Subcutaneous abdominal adipose tissue (tissue), 5 donors: ENCODE data around the gene UBTF.

ENCODE experiments used
- H3K27ac ChIP-seq: one replicate; pipeline ENCODE4 v1.7.0; 2013; ENCODE audit warnings: low read depth, mild to moderate bottlenecking, inconsistent platforms, low read length, moderate library complexity
- H3K27me3 ChIP-seq, 5 donors: one replicate each; pipeline ENCODE4 v1.7.0; 2013; ENCODE audit warnings: low read length in 5 of 5, inconsistent platforms in 1 of 5; ENCODE audit not compliant: control insufficient read depth in 5 of 5, insufficient read depth in 4 of 5
- H3K36me3 ChIP-seq, 5 donors: one replicate each; pipeline ENCODE4 v1.7.0; 2013; ENCODE audit warnings: low read length in 5 of 5; ENCODE audit not compliant: control insufficient read depth in 5 of 5, insufficient read depth in 5 of 5
- H3K4me1 ChIP-seq, 5 donors: one replicate each; pipeline ENCODE4 v1.7.0; 2013; ENCODE audit warnings: low read length in 5 of 5, mild to moderate bottlenecking in 3 of 5, moderate library complexity in 1 of 5; ENCODE audit not compliant: control insufficient read depth in 5 of 5, insufficient read depth in 5 of 5
- H3K4me3 ChIP-seq, 5 donors: one replicate each; pipeline ENCODE4 v1.7.0; 2013; ENCODE audit warnings: low read length in 5 of 5, low read depth in 1 of 5
- H3K9ac ChIP-seq, 5 donors: one replicate each; pipeline ENCODE4 v1.7.0; 2013; ENCODE audit warnings: low read length in 5 of 5, mild to moderate bottlenecking in 4 of 5, moderate library complexity in 3 of 5
- H3K9me3 ChIP-seq, 5 donors: one replicate each; pipeline ENCODE4 v1.7.0; 2013; ENCODE audit warnings: low read length in 5 of 5; ENCODE audit not compliant: control insufficient read depth in 5 of 5
- donor health status: healthy.
- donor health status: healthy.
- donor health status: healthy.
- donor health status: healthy.
- donor health status: healthy.

UBTF gene

GRCh38 chr17:44198721-44199552, 20.5 kb downstream of the UBTF start:
- H3K27me3 ChIP-seq: no peaks in the 10 kb centered on the region
- H3K9ac ChIP-seq: peak overlapping the region; percentile 68 to 90 (median 88)
- peaks cover 7 to 31% (median 29%) of the 10 kb centered on the region in 5 donors for H3K4me1 ChIP-seq

GRCh38 chr17:44197980-44198720, 21.3 kb downstream of the UBTF start:
- peak overlapping the region; percentile 67 to 76 (median 73) for H3K4me3 ChIP-seq
- H3K36me3 ChIP-seq: peaks cover 0 to 42% (median 34%) of the 10 kb centered on the region in 5 donors
- H3K27me3 ChIP-seq: no peaks in the 10 kb centered on the region
- no peaks in the 10 kb centered on the region for H3K9me3 ChIP-seq
- peaks cover 7 to 26% (median 25%) of the 10 kb centered on the region in 5 donors for H3K4me1 ChIP-seq
- peak overlapping the region; percentile 68 to 90 (median 88) for H3K9ac ChIP-seq
- peak overlapping the region; percentile 84 for H3K27ac ChIP-seq

More at GRCh38 chr17:44198721-44199552, 20.5 kb downstream of the UBTF start:
- Histone ChIP-seq H3K36me3 (peaks cover 0 to 34% (median 26%) of the 10 kb centered on the region in 5 donors), H3K9me3 (no peaks in the 10 kb centered on the region), H3K27ac (peak overlapping the region; percentile 84), H3K4me3 (peak overlapping the region; percentile 67 to 76 (median 73))

- no peaks in the 10 kb centered on the region for H3K27me3 ChIP-seq
- no peak overlapping the region for H3K4me3 ChIP-seq
- H3K4me1 ChIP-seq: peaks cover 7 to 33% (median 32%) of the 10 kb centered on the region in 5 donors
- peak overlapping the region; percentile 84 for H3K27ac ChIP-seq
- peak overlapping the region in 3 of 5 donors; percentile 42 to 90 (median 88) for H3K9ac ChIP-seq
- H3K9me3 ChIP-seq: no peaks in the 10 kb centered on the region
- peaks cover 0 to 47% (median 39%) of the 10 kb centered on the region in 5 donors for H3K36me3 ChIP-seq
Measured at GRCh38 chr17:44197107-44197506, 22.4 kb downstream of the UBTF start.

GRCh38 chr17:44193326-44194084, 26.0 kb downstream of the UBTF start:
- Histone ChIP-seq H3K4me3 (no peak overlapping the region), H3K9ac (no peak overlapping the region), H3K9me3 (no peaks in the 10 kb centered on the region), H3K4me1 (peaks cover 4 to 30% (median 27%) of the 10 kb centered on the region in 5 donors), H3K27me3 (no peaks in the 10 kb centered on the region), H3K27ac (no peak overlapping the region), H3K36me3 (peaks cover 0 to 78% (median 62%) of the 10 kb centered on the region in 5 donors)

GRCh38 chr17:44192750-44193149, 26.7 kb downstream of the UBTF start:
- H3K4me3 ChIP-seq: no peak overlapping the region
- H3K27me3 ChIP-seq: no peaks in the 10 kb centered on the region
- H3K36me3 ChIP-seq: peaks cover 0 to 77% (median 62%) of the 10 kb centered on the region in 5 donors
- peaks cover under 1 to 30% (median 27%) of the 10 kb centered on the region in 5 donors for H3K4me1 ChIP-seq
- peak overlapping the region; percentile 46 for H3K27ac ChIP-seq
- H3K9ac ChIP-seq: peak overlapping the region in 1 of 5 donors; percentile 16
- no peaks in the 10 kb centered on the region for H3K9me3 ChIP-seq

- Histone ChIP-seq H3K4me1 (peaks cover 3 to 29% (median 27%) of the 10 kb centered on the region in 5 donors), H3K9ac (no peak overlapping the region), H3K27ac (peak overlapping the region; percentile 46)
Measured at GRCh38 chr17:44191941-44192496, 27.5 kb downstream of the UBTF start.

GRCh38 chr17:44191369-44191768, 28.1 kb downstream of the UBTF start:
- H3K27ac ChIP-seq: no peak overlapping the region
- no peaks in the 10 kb centered on the region for H3K27me3 ChIP-seq
- no peak overlapping the region for H3K4me3 ChIP-seq
- no peak overlapping the region for H3K9ac ChIP-seq
- peaks cover 0 to 65% (median 54%) of the 10 kb centered on the region in 5 donors for H3K36me3 ChIP-seq
- no peaks in the 10 kb centered on the region for H3K9me3 ChIP-seq
- H3K4me1 ChIP-seq: peaks cover 3 to 29% (median 25%) of the 10 kb centered on the region in 5 donors

More at GRCh38 chr17:44191941-44192496, 27.5 kb downstream of the UBTF start:
- no peaks in the 10 kb centered on the region for H3K9me3 ChIP-seq
- no peak overlapping the region for H3K4me3 ChIP-seq
- H3K27me3 ChIP-seq: no peaks in the 10 kb centered on the region
- H3K36me3 ChIP-seq: peaks cover 0 to 69% (median 58%) of the 10 kb centered on the region in 5 donors

GRCh38 chr17:44190481-44190880, 29.0 kb downstream of the UBTF start:
- Histone ChIP-seq H3K4me3 (no peak overlapping the region), H3K27me3 (no peaks in the 10 kb centered on the region), H3K27ac (no peak overlapping the region), H3K4me1 (peaks cover 3 to 38% (median 33%) of the 10 kb centered on the region in 5 donors), H3K9me3 (no peaks in the 10 kb centered on the region), H3K9ac (no peak overlapping the region), H3K36me3 (peaks cover 0 to 59% (median 51%) of the 10 kb centered on the region in 5 donors)
